HEK293 (cell line): ENCODE measurements around the gene STOX2.

ENCODE experiments used
- KLF7 ChIP-seq: fragments of 450-650 bp; formaldehyde crosslinking; IDR thresholded peaks from 2 replicates; pipeline ENCODE4 v1.5.1; 2016; ENCODE audit warnings: missing biosample characterization, missing genetic modification characterization, borderline replicate concordance
- PRDM1 ChIP-seq: fragments of 450-650 bp; formaldehyde crosslinking; IDR thresholded peaks from 2 replicates; pipeline ENCODE4; 2016; ENCODE audit warnings: missing biosample characterization, missing genetic modification characterization
- ZNF510 ChIP-seq: fragments of 450-650 bp; formaldehyde crosslinking; IDR thresholded peaks from 2 replicates; pipeline ENCODE4 v1.5.1; 2018; ENCODE audit warnings: mild to moderate bottlenecking, missing genetic modification characterization, missing biosample characterization; ENCODE audit not compliant: insufficient replicate concordance
- TF ChIP-seq, protein P1 (sequence below): fragments of 450-650 bp; formaldehyde crosslinking; IDR thresholded peaks from 2 replicates; pipeline ENCODE4 v1.5.1; 2016; ENCODE audit warnings: missing biosample characterization, missing genetic modification characterization

GRCh38 chr4:184064877-184065276 lies 159.8 kb downstream of the STOX2 start:
- TF ChIP-seq ZNF510 (tag by site-specific recombination) = no peak
- TF ChIP-seq, protein P1, sequence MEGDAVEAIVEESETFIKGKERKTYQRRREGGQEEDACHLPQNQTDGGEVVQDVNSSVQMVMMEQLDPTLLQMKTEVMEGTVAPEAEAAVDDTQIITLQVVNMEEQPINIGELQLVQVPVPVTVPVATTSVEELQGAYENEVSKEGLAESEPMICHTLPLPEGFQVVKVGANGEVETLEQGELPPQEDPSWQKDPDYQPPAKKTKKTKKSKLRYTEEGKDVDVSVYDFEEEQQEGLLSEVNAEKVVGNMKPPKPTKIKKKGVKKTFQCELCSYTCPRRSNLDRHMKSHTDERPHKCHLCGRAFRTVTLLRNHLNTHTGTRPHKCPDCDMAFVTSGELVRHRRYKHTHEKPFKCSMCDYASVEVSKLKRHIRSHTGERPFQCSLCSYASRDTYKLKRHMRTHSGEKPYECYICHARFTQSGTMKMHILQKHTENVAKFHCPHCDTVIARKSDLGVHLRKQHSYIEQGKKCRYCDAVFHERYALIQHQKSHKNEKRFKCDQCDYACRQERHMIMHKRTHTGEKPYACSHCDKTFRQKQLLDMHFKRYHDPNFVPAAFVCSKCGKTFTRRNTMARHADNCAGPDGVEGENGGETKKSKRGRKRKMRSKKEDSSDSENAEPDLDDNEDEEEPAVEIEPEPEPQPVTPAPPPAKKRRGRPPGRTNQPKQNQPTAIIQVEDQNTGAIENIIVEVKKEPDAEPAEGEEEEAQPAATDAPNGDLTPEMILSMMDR (tag by site-specific recombination) = no peak
- TF ChIP-seq KLF7 (tag by site-specific recombination) = no peak
- no peak for TF ChIP-seq PRDM1 (tag by site-specific recombination)
